NCI-H774 (cell line): ENCODE data around the gene C1orf141.
"Not testable (repeated sequence)": the region's sequence is repeated elsewhere in the genome, so short reads cannot be mapped to it uniquely, and the experiment has no call there.

Source experiments
- DNase-seq: peaks from one replicate; lab custom pipeline; 2025; lab: John Stamatoyannopoulos, UW

C1orf141 gene

DNA sequence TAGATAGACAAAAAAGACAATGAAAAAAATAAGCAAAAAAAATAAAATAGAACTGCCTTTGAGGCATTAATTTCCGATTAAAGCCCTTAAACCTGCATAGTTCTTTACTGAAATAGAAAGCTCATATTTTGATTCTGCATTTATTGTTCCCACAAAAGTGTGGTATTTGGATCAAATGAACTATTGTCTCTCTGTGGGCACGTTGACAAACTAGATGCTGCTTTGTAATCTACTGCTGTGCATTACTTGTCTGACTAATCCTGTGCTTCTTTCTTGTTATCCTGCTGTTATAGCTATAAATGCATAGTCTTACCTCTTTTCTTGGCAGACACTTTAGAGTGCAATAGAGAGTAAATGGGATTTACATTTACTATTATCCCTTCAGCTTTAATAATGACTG, 49.4 kb downstream of the C1orf141 start:
- no peak for DNase-seq

DNA sequence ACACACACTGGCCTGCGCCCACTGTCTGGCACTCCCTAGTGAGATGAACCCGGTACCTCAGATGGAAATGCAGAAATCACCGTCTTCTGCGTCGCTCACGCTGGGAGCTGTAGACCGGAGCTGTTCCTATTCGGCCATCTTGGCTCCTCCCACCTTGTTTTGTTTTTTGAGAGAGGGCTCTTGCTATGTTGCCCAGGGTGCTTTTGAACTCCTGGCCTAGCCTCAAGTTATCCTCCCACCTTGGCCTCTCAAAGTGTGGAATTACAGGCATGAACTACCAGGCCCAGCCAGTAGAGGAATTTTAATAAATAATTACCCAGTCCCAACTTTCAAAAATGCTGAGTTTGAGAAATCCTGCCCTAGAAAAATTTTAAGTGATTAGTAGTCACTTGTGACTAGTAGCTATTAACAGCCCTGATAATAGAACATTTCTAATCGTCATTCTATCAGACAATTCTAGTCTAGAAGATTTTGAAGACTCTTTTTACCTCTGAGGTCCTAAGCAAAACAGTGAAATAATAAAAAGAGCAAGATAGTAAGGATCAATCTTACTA, 49.9 kb downstream of the C1orf141 start:
- no peak for DNase-seq

DNA sequence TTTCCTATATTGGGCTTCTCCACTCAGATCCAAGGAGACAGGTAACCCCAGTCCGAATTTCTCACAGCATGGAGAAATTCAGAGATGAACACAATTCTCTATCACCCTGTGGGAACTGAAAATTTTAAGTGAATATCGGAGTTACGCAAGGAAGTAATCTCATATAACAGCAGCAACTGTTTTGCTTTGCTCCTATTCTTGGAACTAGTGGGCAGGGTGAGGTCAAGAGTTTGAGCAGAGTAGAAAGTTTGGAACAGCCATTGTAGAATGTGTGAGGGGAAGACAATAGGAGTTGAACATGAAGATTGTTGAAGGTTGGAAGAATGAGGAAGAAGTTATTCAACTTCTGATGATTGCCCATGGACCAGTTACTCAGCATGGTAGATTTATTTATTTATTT, 56.5 kb downstream of the C1orf141 start:
- no peak for DNase-seq

DNA sequence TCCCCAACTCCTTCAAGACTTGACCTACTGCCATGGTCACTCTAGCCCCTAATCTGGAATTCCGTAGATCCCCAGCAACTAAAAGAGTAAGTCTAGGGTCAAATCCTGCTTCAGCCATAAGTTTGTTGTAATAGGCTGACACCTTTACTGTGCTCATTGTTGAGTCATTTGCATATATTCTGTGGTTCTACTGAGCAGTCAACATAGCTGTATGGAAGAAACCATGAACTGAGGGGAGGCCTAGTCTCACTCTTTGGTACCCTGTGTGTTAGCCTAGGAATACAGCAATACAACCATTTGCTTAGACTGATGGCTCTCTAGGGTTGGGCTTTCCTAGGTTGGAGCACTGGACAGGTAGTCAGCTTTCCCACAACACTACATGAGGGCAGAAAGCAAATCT, 57.2 kb downstream of the C1orf141 start:
- no peak for DNase-seq

DNA sequence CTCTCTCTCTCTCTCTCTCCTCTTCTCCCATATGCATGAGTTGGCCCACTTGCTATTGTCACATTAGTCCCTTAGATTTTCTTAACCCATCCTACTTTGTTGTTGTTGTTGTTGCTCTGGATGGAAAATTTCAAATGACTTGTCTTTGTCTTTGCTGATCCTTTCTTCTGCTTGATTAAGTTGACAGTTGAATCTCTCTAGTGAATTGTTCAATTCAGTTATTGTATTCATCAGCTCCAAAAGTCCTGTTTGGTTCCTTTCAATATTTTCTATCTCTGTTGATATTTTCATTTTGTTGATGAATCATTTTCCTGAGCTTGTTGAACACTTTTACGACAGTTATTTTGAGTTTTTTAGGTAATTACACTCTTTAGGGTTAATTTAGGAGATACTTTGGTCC, 62.0 kb downstream of the C1orf141 start:
- no peak for DNase-seq

DNA sequence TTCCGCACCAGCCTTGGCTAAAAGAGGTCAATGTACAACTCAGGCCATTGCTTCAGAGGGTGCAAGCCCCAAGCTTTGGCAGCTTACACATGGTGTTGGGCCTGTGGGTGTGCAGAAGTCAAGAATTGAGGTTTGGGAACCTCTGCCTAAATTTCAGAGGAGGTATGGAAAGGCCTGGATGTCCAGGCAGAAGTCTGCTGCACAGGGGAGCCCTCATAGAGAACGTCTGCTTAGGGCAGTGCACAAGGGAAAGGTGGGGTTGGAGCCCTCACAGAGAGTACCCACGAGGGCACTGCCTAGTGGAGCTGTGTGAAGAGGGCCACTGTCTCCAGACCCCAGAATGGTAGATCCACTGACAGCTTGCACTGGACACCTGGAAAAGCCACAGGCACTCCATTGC, 67.1 kb downstream of the C1orf141 start:
- not testable (repeated sequence) for DNase-seq

DNA sequence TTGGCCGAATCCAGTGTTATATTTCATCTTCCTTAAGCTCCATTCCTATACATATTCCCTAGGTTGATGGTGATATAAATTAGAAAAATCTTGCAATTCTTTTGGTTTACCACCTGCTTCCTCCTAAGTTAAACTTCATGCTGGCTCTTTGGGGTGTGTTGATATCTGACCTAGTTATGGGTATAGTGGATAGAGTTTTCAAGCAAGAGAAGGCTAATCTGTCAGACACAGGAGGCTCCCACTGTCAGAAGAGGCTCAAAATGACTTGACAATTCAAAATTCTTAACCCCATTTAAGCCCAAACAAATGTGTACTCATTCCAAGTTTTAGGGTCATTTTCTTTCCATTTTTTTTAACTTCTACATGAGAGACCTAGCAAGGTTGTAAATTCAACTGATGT, 72.4 kb downstream of the C1orf141 start:
- DNase-seq = no peak

DNA sequence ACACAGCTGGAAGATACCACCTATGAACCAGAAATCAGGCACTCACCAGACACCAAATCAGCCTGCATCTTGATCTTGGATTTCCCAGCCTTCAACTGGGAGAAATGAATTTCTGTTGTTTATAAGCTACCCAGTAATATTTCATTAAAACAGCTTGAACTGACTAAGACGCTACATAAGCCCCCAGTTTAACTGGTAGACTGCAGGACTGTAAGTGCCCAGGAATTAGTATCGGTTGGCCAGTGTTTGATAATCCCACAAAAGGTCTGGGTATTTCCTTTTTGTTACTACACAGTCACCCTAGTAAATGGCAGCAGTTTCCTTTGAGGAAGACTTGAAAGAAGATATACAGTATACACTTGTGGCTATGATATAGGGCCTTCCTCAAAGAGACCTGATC, 73.5 kb downstream of the C1orf141 start:
- DNase-seq = no peak

DNA sequence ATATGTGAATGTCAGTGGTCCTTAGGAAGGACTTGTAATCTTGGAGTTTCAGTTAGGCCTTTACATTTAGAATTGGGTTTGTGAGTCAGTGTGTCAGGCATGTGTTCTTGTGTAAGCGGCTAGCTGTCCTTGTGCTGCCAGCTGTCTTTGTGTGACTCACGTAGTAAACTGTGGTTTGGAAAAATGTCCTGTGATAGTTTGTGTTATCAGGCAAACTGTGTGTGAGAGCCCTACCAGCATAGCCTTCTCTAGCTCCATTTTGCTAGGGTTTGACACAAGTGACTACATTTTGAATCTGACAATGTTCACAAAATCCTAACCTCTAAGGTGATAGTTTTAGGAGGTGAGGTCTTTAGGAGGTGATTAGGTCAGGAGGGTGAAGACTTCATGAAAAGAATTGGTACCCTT, 74.0 kb downstream of the C1orf141 start:
- DNase-seq = no peak

DNA sequence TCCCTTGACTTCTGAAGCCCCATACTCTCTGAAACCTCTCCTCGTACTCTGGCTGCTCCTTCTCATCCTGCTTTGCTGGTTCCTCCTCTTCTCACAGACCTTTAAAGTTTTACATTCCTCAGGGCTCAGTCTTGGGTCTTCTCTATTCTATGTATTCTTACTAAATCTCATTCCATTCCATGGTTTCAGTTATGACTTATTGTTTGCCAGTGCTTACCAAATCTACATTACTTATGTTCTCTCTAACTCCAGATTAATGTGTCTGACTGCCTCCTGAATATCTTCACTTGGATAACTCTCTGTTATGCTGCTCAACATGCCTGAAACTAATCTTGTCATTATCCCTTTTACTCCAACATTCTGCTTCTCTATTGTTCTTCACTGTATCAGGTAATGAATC, 75.4 kb downstream of the C1orf141 start:
- no peak for DNase-seq

DNA sequence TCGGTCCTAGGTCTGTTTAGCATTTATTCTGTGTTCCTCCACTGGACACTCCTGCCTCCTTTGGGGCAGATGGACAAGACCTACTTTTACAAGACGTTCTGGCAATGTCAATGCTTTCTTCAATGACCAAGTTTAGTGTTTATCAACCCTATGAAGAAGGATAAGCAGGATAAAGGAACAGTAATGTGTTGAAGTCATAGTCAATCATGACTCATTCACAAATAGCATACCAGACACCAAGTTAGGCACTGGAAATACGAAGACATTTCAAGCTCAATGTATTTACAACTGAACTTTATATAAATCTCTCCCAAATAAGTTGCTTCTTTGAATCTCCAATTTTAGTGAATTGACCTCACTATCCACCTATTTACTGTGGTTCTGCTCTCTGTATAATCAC, 76.0 kb downstream of the C1orf141 start:
- no peak for DNase-seq

DNA sequence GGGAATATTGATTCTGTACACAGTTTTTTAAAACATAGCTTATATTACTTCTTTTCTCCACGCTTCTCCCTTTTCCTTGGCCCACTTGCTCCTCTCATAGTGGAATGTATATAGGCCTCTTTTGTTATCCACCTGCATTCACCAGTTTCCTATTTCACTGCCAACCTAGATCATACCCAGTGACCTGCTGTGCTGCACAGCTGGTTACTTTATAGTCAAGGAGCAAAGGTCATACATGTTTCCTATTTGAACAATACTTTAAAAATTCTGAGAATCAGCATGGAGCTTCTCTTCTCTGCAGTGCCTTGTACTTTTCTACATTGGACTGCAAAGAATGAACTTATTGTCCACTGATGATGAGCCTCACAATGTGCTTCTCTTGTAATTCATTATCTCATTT, 76.5 kb downstream of the C1orf141 start:
- DNase-seq = no peak

DNA sequence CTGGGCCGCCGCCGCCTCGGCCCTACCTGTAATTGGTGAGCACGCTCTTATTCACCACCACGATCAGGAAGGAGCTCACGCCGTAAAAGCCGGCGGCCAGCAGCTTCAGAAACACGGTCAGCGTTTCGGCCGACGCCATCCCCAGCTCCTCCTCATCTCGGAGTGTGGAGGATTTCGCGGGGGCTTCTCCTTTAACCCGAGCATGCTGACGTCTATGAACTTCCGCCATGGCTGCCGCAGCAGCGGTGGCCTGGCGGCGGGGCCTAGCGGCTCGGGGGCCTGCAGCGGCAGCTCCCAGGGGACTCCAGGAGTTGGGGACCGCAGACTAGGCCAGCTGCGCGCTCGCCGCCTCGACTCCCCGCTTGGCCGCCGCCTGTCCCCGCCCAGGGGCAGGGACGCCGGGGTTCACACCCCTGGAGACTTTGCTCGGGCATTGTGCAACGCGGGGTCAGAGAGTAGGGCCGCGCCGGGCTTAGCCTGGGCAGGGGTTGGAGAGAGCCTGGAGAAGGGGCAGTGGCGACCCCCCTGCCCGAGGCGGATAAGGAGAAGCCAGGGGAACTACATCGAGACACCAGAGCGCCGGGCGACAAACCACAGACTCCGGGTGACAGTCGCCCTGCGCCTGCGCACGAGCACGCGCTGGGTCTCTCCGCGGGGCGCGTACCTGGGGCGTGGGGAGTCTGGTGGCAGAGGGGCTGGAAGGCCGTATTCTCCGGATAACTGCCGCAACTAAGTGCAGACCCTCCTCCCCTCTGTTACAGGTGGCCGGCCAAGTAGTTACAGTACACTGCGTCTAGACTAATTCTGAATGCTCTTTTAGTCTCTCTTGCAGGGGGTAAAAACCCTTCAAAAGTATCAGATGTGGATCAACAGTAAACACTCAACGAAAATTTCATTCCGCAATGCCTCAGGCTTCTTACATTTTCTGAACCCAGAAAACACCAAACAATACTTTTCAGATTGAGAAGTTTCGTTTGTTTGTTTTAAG, 80.7 kb downstream of the C1orf141 start, which contains the start of gene SLC35D1:
SLC35D1 (minus strand) TSS at position 364 of the 988 bp plus-strand sequence; CDS start at position 229, 135 bp downstream.
- DNase-seq = peak; percentile 62

DNA sequence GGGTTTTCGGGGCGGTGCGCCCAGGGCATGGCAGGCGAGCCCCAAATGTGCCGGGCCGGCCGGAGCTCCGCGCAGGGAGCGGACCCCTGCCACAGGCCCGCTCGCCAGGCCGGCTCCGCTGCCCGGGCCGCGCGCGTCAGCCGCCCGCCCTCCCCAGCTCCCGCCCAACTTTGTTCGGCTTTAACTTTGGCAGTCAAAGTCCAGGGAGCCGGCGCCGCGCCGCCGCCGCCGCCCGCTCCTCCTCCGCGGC, 81.3 kb downstream of the C1orf141 start:
- peak; percentile 34 for DNase-seq

DNA sequence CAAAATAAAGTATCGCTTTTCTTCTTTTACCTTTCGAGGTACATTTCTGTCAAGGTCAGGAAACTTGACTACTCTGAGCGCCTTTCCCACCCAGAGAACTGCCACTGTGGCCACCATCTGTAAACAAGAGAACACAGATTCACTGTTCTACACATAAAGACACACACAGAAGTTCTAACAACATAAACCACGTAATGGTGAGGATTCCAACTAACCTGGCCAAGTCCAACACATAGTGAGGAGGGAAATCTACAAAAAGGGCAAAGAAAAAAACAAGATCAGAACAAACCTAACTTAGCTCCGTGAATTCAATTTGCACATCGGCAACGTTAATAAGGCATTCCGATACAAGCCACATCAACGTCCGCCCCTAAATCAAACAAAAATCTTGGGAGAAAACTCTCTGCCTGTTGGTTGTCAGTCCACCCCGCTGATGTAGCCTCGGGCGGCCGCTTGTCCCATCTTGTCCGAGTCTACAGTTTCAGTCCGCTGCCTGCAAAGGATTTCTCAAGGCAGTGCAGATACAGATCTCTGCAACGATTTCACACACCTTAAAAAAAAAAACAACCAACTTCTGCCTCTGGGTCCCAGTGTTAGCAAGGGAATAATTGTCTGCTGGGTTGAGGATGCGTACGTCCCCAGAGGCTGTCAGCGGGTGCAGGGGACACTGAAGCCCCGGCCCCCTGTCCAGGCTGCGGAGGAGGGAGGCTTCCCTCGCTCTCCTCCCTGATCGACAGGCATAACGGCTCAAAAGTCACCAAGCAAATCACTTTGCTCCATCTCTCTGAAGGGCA, 81.8 kb downstream of the C1orf141 start:
- DNase-seq = no peak

DNA sequence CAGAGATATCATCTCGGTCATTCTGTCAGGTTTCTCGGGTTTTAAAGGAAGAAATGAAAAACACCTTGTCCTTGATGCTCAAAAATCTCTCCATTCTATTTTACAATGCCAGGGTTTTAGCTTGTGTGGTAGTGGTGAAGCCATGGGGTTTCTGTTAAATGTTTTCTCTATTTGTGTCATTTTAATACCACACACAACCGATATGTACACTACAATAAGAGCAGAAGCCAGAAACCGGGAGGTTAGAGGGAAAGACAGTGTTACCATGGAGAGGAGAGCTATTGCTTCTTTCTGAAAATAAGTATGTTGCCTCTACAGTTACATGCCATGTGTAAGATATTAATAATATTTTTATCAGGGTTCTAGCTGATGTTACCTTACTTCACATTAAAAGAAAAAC, 83.6 kb downstream of the C1orf141 start:
- DNase-seq = no peak

DNA sequence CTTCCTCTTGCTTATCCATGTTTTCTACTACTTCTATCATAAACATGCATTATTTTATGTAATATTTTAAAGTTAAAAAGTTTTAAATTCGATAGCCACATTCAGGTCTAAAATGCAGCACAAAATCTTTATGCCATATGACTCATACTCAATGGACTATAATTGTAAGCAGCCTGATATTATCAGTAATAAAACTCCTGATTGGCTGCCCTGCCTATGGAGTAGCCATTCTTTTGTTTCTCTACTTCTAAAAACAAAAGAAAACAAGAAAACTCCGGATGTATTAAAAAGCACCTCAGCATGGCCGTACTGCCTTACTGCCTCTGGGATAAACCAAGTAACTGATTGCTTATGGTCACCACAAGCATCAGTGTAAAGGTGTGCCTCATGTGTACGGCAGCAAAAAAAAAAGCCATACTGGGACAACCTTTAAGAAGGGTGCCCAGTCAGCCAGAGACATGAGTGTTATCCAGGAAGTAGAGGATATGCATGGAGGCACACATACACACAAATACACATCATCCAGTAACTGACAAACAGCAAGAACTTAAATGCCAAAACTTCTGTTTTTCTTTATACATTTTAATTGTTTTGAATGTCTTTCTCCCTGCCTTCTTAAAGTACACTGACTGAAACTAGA, 90.0 kb downstream of the C1orf141 start:
- DNase-seq = no peak

DNA sequence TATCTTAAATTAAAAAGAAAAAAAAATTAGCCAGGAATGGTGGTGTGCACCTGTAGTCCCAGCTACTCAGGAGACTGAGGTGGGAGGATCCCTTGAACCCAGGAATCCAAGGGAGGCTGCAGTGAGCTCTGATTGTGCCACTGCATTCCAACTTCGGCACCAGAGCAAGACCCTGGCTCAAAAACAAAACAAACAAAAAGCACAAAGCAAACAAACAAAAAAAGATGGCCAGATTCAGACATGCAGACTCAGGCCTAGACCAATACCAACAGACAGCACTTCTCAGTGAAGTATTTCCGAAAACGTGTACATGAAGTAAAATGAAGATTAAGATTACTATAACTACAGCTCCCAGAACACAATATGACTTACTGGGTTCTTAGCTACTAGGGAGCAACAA, 91.4 kb downstream of the C1orf141 start:
- DNase-seq = no peak
